T-cell (primary cell): Measurements from ENCODE around the gene C1orf174. TPM values are rescaled to one million over a fixed set of nuclear protein-coding genes. Genes with fewer than 3 reads are reported as not detected.
A peak's percentile ranks its signal among the peaks of the same experiment; 100 is the strongest.

Source experiments
- ATAC-seq, 4 experiments: fragments of 200-7000 bp in 3 of 4; fragments of 150-1000 bp in 1 of 4; cut with Tn5 transposase; replicated peaks in 1 of 4; 1 replicate in 3 of 4; 2 replicates in 1 of 4; pipeline ENCODE4 v1.10.0; 2021; ENCODE audit warnings: moderate library complexity in 3 of 4, mild to moderate bottlenecking in 2 of 4, moderate number of reproducible peaks in 1 of 4
- CTCF ChIA-PET, 2 donors: fragments of 300-600 bp; sonication (Branson Sonifier 250); formaldehyde crosslinking; loops; one replicate each; lab custom pipeline; 2022; ENCODE audit warnings: antibody characterized with exemption in 2 of 2; lab: Charles Lee
- POLR2A ChIA-PET, 2 donors: fragments of 300-600 bp; sonication (Branson Sonifier 250); formaldehyde crosslinking; loops; one replicate each; lab custom pipeline; 2022; ENCODE audit warnings: antibody characterized with exemption in 2 of 2; lab: Charles Lee
- DNase-seq, 35 experiments: peaks; one replicate each; pipeline versions ENCODE4 v3.0.0 to v3.0.0-alpha.2; 2013 to 2023
- H3K27ac ChIP-seq: one replicate; pipeline ENCODE4 v1.5.1; 2013; ENCODE audit warnings: low read length
- H3K27me3 ChIP-seq, 2 experiments: replicated peaks in 1 of 2; 1 replicate in 1 of 2; 2 replicates in 1 of 2; pipeline versions ENCODE4 v1.6.1 to v1.7.0; 2013; ENCODE audit warnings: low read length in 1 of 2, mixed read lengths in 1 of 2; ENCODE audit not compliant: control insufficient read depth in 2 of 2, insufficient read depth in 2 of 2; ENCODE audit errors: extremely low read depth in 1 of 2
- H3K36me3 ChIP-seq, 2 donors: 1 replicate in 1 of 2; 2 replicates in 1 of 2; pipeline versions ENCODE4 v1.6.1 to v1.7.0; 2013; ENCODE audit warnings: low read length in 1 of 2; ENCODE audit not compliant: control insufficient read depth in 2 of 2, insufficient read depth in 1 of 2; ENCODE audit errors: extremely low read depth in 1 of 2
- H3K4me1 ChIP-seq, 2 experiments: 1 replicate in 1 of 2; 2 replicates in 1 of 2; pipeline versions ENCODE4 v1.6.1 to v1.7.0; 2013; ENCODE audit warnings: low read length in 2 of 2, mixed read lengths in 1 of 2; ENCODE audit not compliant: insufficient read depth in 2 of 2, control insufficient read depth in 1 of 2; ENCODE audit errors: extremely low read depth in 1 of 2
- H3K4me3 ChIP-seq, 2 donors: 1 replicate in 1 of 2; 2 replicates in 1 of 2; pipeline versions ENCODE4 v1.5.1 to v1.7.0; 2013; ENCODE audit warnings: mild to moderate bottlenecking in 2 of 2, low read length in 1 of 2, moderate library complexity in 1 of 2; ENCODE audit not compliant: control insufficient read depth in 1 of 2; ENCODE audit errors: extremely low read depth in 1 of 2
- H3K9me3 ChIP-seq: 2 replicates; pipeline ENCODE4 v1.7.0; 2013
- H3K27ac Mint-ChIP-seq, 2 donors: one replicate each; pipeline ENCODE4 v1.8.0; 2020 to 2021; ENCODE audit warnings: mild to moderate bottlenecking in 2 of 2, mixed read lengths in 2 of 2
- H3K27me3 Mint-ChIP-seq, 2 donors: one replicate each; pipeline ENCODE4 v1.8.0; 2021 to 2022; ENCODE audit warnings: mixed read lengths in 2 of 2
- H3K36me3 Mint-ChIP-seq: one replicate; pipeline ENCODE4 v1.8.0; 2021; ENCODE audit warnings: mixed read lengths
- H3K4me1 Mint-ChIP-seq, 3 donors: one replicate each; pipeline ENCODE4 v1.8.0; 2020 to 2022; ENCODE audit warnings: mixed read lengths in 3 of 3, mild to moderate bottlenecking in 1 of 3
- H3K4me3 Mint-ChIP-seq, 3 donors: one replicate each; pipeline ENCODE4 v1.8.0; 2020 to 2022; ENCODE audit warnings: mild to moderate bottlenecking in 3 of 3, mixed read lengths in 3 of 3, moderate library complexity in 3 of 3
- H3K9me3 Mint-ChIP-seq, 3 donors: one replicate each; pipeline ENCODE4 v1.8.0; 2020 to 2022; ENCODE audit warnings: mixed read lengths in 3 of 3
- WGBS: methylation state at CpG from one replicate; pipeline ENCODE4 v1.1.5; 2013; ENCODE audit warnings: missing lambda C conversion rate; ENCODE audit not compliant: insufficient coverage; 5-methylcytosine and 5-hydroxymethylcytosine counted together
- total RNA-seq, 35 experiments: library from RNA in 6 of 35; stranded (reverse) in 6 of 35; fragments of 120-200 nt in 1 of 35; gene quantifications; one replicate each; pipeline versions ENCODE4 v1.2.1 to v1.2.4 and lab custom pipeline; 2013 to 2026

The C1orf174 gene
- total RNA-seq, 5 donors from 2014 or later (not counting 1 experiment from before 2014, with no cell fraction given), result 15.7 to 34.7 (median 33.4) TPM

DNA sequence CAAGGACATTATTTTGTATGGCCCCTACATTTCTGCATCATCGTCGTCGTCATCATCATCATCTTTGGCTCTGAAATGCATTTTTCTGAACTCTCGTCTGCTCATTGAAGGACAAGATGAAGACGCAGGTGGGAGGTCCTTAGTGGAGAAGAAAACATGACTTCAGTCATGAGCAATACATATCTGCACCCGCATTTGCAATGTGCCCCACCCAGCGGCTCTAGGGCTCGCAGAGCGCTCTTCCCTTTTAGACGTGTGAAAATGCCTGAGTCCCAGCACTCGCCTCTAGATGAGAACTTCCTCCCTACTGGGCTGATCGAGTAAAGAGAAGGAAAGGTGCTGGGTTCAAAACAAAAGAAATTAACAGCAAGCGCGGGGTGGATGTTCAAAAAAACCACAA is 10.1 kb downstream of the C1orf174 start:
- Mint-ChIP-seq H3K4me1 (peaks cover 0 to 27% (median 20%) of the 10 kb centered on the region in 3 donors), H3K27ac (peak overlapping the region; percentile 81 to 83), H3K27me3 (no peaks in the 10 kb centered on the region), H3K36me3 (peaks cover 32% of the 10 kb centered on the region), H3K4me3 (peak overlapping the region; percentile 39 to 67 (median 67)), H3K9me3 (no peaks in the 10 kb centered on the region)
- ChIA-PET POLR2A (interaction anchor here in 1 of 2 donors (0.5 kb wide), 1 partner anchor 17 kb away, joined by 4 read pairs; no protein-coding TSS in a partner anchor), CTCF (interaction anchor here in 1 of 2 donors (1.4 to 1.5 kb wide), 2 partner anchors 10 to 33 kb away, joined by 3 read pairs; partner anchors contain the start of genes C1orf174, CEP104 and DFFB)
- H3K27me3 ChIP-seq, result no peaks in the 10 kb centered on the region
- H3K27ac ChIP-seq, result peak overlapping the region; percentile 45
- H3K36me3 ChIP-seq, result peaks cover 3 to 60% of the 10 kb centered on the region in 2 donors
- no peak overlapping the region for H3K4me3 ChIP-seq
- ATAC-seq (peak in 3 of 4 experiments; percentile 51 to 80 (median 63)), DNase-seq (peak in 14 of 35 experiments; percentile 11 to 61 (median 27))
- H3K4me1 ChIP-seq, result peaks cover 0 to 33% of the 10 kb centered on the region in 2 experiments
- no peaks in the 10 kb centered on the region for H3K9me3 ChIP-seq
- WGBS, result 84% methylated on average over 5 of the region's 14 CpGs

DNA sequence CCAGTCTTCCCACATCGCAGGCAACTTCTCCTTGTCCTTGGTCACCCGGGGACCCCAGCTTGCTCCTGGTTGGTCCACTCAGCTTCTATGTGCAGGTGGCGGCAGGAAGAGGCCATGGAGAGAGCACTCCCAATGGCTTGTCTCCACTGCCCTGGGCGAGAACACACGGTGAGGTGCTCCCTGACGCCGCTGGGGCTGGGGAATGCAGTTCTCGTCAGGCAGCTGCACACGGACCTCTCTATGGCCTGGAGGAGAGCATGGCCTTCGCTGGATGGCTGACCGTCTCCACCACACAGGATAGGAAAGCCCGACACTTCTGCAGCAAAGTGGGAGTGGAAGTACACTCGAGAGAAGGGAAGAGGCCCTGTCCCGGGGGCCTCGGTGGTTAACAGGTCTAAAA is 11.8 kb downstream of the C1orf174 start:
- no peaks in the 10 kb centered on the region for H3K9me3 Mint-ChIP-seq
- ATAC-seq, result no peak
- Histone ChIP-seq H3K4me1 (peaks cover 0 to 38% of the 10 kb centered on the region in 2 experiments), H3K27ac (no peak overlapping the region), H3K9me3 (no peaks in the 10 kb centered on the region), H3K27me3 (no peaks in the 10 kb centered on the region), H3K4me3 (no peak overlapping the region), H3K36me3 (peaks cover 9 to 69% of the 10 kb centered on the region in 2 donors)
- peaks cover 42% of the 10 kb centered on the region for H3K36me3 Mint-ChIP-seq
- peaks cover 0 to 30% (median 21%) of the 10 kb centered on the region in 3 donors for H3K4me1 Mint-ChIP-seq
- no peak for DNase-seq
- no peaks in the 10 kb centered on the region for H3K27me3 Mint-ChIP-seq
- H3K27ac Mint-ChIP-seq, result no peak overlapping the region
- ChIA-PET CTCF (no interaction called here), POLR2A (no interaction called here)
- 92% methylated on average over 15 of the region's 15 CpGs for WGBS
- no peak overlapping the region for H3K4me3 Mint-ChIP-seq

DNA sequence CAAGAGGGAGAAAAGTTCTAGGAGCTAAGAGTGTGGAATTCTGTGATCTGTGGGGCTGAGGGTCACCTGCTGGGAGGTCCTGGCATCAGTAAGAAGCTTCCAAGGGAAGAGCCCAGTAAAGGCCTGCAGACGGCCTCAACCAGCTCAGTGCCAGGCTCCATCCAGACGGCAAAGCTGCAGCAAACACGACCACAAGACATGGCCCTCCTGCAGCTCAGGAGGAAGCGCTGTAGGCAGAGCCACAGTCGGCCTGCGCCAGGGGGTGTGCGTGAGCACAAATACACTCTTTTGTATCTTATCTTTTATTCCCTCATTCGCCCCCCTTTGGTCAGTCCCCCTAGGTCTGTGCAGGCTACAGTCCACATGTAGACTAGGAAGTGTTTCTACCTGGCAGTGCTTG is 13.4 kb downstream of the C1orf174 start:
- ChIA-PET CTCF (no interaction called here), POLR2A (no interaction called here)
- DNase-seq (no peak), ATAC-seq (no peak)
- Histone ChIP-seq H3K27ac (no peak overlapping the region), H3K4me3 (no peak overlapping the region), H3K4me1 (peaks cover 0 to 44% of the 10 kb centered on the region in 2 experiments), H3K9me3 (no peaks in the 10 kb centered on the region), H3K27me3 (no peaks in the 10 kb centered on the region), H3K36me3 (peaks cover 9 to 66% of the 10 kb centered on the region in 2 donors)
- H3K36me3 Mint-ChIP-seq, result peaks cover 42% of the 10 kb centered on the region
- peaks cover 0 to 27% (median 16%) of the 10 kb centered on the region in 3 donors for H3K4me1 Mint-ChIP-seq
- whole genome bisulfite sequencing, result 94% methylated on average over 4 of the region's 8 CpGs
- no peaks in the 10 kb centered on the region for H3K27me3 Mint-ChIP-seq
- H3K9me3 Mint-ChIP-seq, result no peaks in the 10 kb centered on the region
- H3K27ac Mint-ChIP-seq, result peak overlapping the region in 1 of 2 donors; percentile 33
- no peak overlapping the region for H3K4me3 Mint-ChIP-seq

DNA sequence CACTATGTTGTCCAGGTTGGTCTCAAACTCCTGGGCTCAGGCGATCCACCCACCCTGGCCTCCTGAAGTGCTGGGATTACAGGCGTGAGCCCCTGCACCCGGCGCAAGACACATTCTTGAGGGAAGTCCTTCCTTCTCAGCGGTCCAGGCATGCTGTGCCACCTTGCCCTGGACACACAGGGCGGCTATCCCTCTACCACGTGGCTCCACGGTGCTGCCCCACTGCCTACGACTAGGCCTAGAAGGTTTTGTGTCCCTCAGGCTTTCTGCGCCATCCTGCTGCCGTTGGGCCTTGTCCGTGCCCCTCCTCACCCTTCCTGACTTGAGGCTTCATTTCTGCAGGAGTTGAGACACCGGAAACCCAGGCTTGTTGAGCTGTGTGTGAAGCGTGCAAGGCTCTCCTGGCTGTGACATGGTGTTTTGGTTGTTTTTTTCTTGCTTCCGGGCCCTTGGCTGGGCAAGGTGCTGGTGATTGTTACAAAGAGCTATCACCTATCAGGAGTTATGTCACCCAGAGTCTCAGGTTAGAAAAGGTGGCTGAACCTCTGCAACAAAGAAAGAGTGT is 13.9 kb downstream of the C1orf174 start:
- Mint-ChIP-seq H3K36me3 (peaks cover 42% of the 10 kb centered on the region), H3K27me3 (no peaks in the 10 kb centered on the region), H3K9me3 (no peaks in the 10 kb centered on the region), H3K4me1 (peaks cover 4 to 27% (median 16%) of the 10 kb centered on the region in 3 donors), H3K4me3 (no peak overlapping the region), H3K27ac (peak overlapping the region in 1 of 2 donors; percentile 33)
- Histone ChIP-seq H3K27me3 (no peaks in the 10 kb centered on the region), H3K27ac (no peak overlapping the region), H3K4me1 (peaks cover 0 to 39% of the 10 kb centered on the region in 2 experiments), H3K9me3 (no peaks in the 10 kb centered on the region), H3K36me3 (peaks cover 9 to 61% of the 10 kb centered on the region in 2 donors), H3K4me3 (no peak overlapping the region)
- WGBS, result 92% methylated on average over 14 of the region's 15 CpGs
- no peak for ATAC-seq
- no peak for DNase-seq
- POLR2A ChIA-PET, result no interaction called here
- CTCF ChIA-PET, result no interaction called here

DNA sequence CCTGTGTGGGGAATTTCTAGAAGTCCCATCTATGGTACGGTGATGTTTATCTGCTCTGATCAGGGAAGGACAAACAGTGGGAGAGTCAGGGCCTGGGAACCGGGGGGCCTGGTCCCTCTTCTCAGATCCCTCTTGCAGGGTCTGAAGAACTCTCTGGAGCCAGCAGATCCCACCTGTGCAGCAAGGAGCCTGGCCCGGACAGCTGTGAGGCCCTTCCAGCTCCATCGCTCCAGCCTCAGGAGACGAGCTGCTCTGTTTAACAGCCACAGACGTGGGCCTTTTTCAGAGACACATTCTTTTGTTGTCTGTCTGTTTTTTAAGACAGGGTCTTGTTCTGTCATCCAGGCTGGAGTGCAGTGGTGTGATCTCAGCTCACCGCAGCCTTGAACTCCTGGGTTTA is 14.5 kb downstream of the C1orf174 start:
- H3K27ac ChIP-seq, result no peak overlapping the region
- no peaks in the 10 kb centered on the region for H3K9me3 Mint-ChIP-seq
- POLR2A ChIA-PET, result no interaction called here
- WGBS, result 100% methylated on average over 5 of the region's 7 CpGs
- no peak for DNase-seq
- H3K27ac Mint-ChIP-seq, result no peak overlapping the region
- no peak overlapping the region for H3K4me3 ChIP-seq
- CTCF ChIA-PET, result no interaction called here
- no peaks in the 10 kb centered on the region for H3K9me3 ChIP-seq
- no peak overlapping the region for H3K4me3 Mint-ChIP-seq
- H3K27me3 Mint-ChIP-seq, result no peaks in the 10 kb centered on the region
- H3K4me1 ChIP-seq, result peaks cover 0 to 36% of the 10 kb centered on the region in 2 experiments
- H3K36me3 ChIP-seq, result peaks cover 9 to 56% of the 10 kb centered on the region in 2 donors
- peaks cover 9 to 22% (median 12%) of the 10 kb centered on the region in 3 donors for H3K4me1 Mint-ChIP-seq
- no peak for ATAC-seq
- peaks cover 38% of the 10 kb centered on the region for H3K36me3 Mint-ChIP-seq
- H3K27me3 ChIP-seq, result no peaks in the 10 kb centered on the region

DNA sequence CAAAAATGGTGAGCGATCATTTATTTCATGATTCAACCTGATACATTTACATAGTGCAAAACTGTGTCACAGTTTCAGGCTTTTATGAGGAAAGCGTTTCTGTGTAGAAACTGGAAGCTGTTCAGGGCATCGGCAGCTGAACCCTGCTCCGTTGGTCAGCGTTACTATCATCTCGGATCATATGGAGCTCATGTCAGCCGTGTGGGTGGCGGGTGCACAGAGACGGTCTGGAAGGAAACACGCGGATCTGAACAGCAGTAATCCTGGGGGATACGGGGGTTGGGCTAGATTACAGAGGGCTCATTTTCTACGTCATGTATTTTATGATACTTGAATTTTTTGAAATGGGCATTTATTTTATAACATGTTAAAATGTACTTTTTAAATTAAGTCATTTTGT is 15.1 kb downstream of the C1orf174 start:
- ChIA-PET CTCF (interaction anchor here in 1 of 2 donors (0.8 kb wide), 1 partner anchor 22 kb away, joined by 3 read pairs; no protein-coding TSS in a partner anchor), POLR2A (no interaction called here)
- Mint-ChIP-seq H3K9me3 (no peaks in the 10 kb centered on the region), H3K36me3 (peaks cover 35% of the 10 kb centered on the region), H3K4me1 (peaks cover 7 to 16% (median 12%) of the 10 kb centered on the region in 3 donors), H3K27me3 (no peaks in the 10 kb centered on the region), H3K27ac (no peak overlapping the region), H3K4me3 (no peak overlapping the region)
- H3K9me3 ChIP-seq, result no peaks in the 10 kb centered on the region
- H3K4me3 ChIP-seq, result no peak overlapping the region
- no peaks in the 10 kb centered on the region for H3K27me3 ChIP-seq
- ATAC-seq, result no peak
- WGBS, result 94% methylated on average over 11 of the region's 13 CpGs
- DNase-seq, result no peak
- H3K27ac ChIP-seq, result no peak overlapping the region
- peaks cover 5 to 52% of the 10 kb centered on the region in 2 donors for H3K36me3 ChIP-seq
- H3K4me1 ChIP-seq, result peaks cover 0 to 30% of the 10 kb centered on the region in 2 experiments
